NB4 (cell line): Measurements from ENCODE around the gene CRB1.

Source experiments
- DNase-seq: peaks from one replicate; pipeline ENCODE4 v3.0.0; 2010; ENCODE audit warnings: low read depth
- H3K4me3 ChIP-seq: one replicate; pipeline ENCODE4 v1.5.1; 2011; ENCODE audit warnings: mild to moderate bottlenecking, low read depth, low read length, moderate library complexity
- MAX ChIP-seq: IDR thresholded peaks from 2 replicates; pipeline ENCODE4 v1.6.1; 2011; ENCODE audit warnings: low read depth, low read length
- MYC ChIP-seq: IDR thresholded peaks from 2 replicates; pipeline ENCODE4 v1.6.1; 2011; ENCODE audit warnings: low read depth, low read length
- POLR2A ChIP-seq: IDR thresholded peaks from 2 replicates; pipeline ENCODE4 v1.6.1; 2011; ENCODE audit warnings: mild to moderate bottlenecking; ENCODE audit not compliant: insufficient read length; ENCODE audit errors: extremely low read depth
- TF ChIP-seq, protein P1 (sequence below): IDR thresholded peaks from one replicate; pipeline ENCODE4 v1.5.1; 2012; ENCODE audit warnings: low read depth, low read length

Gene CRB1

GRCh38 chr1:197320991-197321531, 53.0 kb downstream of the CRB1 start:
- no peak overlapping the region for H3K4me3 ChIP-seq
- no peak for TF ChIP-seq POLR2A
- TF ChIP-seq MYC, result no peak
- no peak for TF ChIP-seq MAX
- TF ChIP-seq, protein P1, sequence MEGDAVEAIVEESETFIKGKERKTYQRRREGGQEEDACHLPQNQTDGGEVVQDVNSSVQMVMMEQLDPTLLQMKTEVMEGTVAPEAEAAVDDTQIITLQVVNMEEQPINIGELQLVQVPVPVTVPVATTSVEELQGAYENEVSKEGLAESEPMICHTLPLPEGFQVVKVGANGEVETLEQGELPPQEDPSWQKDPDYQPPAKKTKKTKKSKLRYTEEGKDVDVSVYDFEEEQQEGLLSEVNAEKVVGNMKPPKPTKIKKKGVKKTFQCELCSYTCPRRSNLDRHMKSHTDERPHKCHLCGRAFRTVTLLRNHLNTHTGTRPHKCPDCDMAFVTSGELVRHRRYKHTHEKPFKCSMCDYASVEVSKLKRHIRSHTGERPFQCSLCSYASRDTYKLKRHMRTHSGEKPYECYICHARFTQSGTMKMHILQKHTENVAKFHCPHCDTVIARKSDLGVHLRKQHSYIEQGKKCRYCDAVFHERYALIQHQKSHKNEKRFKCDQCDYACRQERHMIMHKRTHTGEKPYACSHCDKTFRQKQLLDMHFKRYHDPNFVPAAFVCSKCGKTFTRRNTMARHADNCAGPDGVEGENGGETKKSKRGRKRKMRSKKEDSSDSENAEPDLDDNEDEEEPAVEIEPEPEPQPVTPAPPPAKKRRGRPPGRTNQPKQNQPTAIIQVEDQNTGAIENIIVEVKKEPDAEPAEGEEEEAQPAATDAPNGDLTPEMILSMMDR, result no peak
- no peak for DNase-seq

- no peak for TF ChIP-seq MAX
- TF ChIP-seq, protein P1, result no peak
- TF ChIP-seq POLR2A, result no peak
- no peak for DNase-seq
- H3K4me3 ChIP-seq, result no peak overlapping the region
Observed at GRCh38 chr1:197321811-197322210, 53.8 kb downstream of the CRB1 start.

DNA sequence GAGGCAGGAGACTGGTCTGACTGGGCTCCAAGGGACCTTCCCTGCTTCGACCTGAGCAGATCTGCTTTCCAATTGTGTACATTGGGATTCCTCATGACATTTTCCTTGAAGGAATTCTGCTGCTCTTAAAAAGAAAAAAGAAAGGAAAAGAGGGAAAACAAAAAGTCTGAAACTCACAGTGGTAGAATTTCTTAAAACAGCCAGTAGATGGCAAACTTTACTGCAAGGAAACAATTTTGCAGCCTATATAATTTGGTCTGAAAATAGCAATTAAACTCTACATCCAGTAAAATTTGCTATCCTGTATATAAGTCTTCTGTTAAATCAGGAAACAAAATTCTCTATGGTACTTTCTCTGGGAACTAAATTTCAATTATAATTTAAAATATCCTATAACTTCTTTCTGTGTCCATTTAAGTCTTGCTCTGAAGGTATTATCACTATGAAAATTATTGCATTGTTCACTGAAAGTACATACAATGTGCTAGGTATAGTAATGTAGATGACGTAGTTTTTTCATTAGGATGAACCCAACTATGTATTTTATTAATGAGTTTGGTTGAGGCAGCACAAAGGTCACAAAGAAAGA, 59.8 kb downstream of the CRB1 start:
- peak; percentile 15 for DNase-seq

DNA sequence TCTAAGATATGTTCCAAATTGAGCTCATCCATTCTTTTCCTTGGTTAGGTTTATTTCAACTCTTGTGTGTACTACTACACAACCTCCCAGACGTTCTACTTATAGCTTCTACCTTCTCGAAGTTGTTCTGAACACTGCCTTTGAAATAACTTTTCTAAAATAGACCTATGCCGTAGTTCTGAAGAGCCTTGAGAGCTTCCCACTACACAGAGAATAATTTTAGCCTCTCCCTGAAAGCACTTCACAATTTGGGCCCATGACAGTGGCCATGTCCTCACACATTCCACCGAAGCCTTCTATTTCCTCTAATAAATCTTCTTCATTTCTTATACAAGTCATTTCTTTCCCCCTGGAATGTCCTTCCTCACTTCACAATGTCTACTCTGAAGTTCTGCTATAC, 62.2 kb downstream of the CRB1 start:
- DNase-seq, result no peak
- TF ChIP-seq, protein P1, result no peak
- no peak for TF ChIP-seq MAX
- no peak overlapping the region for H3K4me3 ChIP-seq

More for the DNA sequence above, 59.8 kb downstream of the CRB1 start:
- H3K4me3 ChIP-seq, result no peak overlapping the region
- TF ChIP-seq MAX, result no peak
- TF ChIP-seq, protein P1, result peak; percentile 39

DNA sequence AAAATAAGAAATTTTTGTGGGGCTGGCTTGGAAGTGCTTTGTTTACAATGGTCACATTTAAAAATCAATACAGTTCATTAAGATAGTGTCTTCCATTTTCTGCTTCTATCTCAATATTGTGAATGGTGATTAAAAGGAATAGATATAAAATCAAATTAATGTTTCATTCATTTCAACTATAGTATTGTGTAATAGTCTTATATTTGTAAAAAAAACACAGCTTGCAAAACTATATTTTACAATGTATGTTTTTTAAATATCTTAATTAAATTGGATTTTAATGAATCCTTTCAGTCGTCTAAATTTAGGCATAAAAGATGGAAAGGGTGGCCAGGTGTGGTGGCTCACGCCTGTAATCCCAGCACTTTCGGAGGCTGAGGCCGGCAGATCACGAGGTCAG, 63.5 kb downstream of the CRB1 start:
- DNase-seq, result no peak
- no peak overlapping the region for H3K4me3 ChIP-seq
- TF ChIP-seq MAX, result no peak
- TF ChIP-seq, protein P1, result no peak
- TF ChIP-seq POLR2A, result no peak
- TF ChIP-seq MYC, result no peak

DNA sequence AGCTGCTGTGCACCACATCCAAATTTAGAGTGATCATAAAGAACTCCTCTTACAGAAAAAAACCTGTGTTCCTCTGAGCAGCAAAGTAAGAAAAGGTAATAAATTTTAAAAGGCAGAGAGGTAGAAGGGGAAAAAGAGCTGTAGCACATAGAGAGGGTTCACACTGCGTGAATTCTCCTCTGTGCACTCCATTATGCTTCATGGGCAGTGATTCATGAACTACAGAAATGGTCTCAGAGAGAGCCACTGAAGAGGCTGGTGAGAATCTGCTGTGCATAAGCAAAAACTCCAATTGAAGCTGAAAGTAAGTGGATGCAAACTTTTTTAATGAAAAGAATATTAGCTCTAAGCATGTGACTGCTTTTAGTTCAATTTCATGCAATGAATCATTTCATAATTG, 65.0 kb downstream of the CRB1 start:
- H3K4me3 ChIP-seq, result no peak overlapping the region
- DNase-seq, result no peak
- TF ChIP-seq MYC (no peak), POLR2A (no peak), MAX (no peak)
- TF ChIP-seq, protein P1, result no peak
